Colonic mucosa (tissue), 4 donors: ENCODE results near the gene GNAO1. TPM values are rescaled to one million over a fixed set of nuclear protein-coding genes. Genes with fewer than 3 reads are reported as not detected.

Experiments used
- DNase-seq: peaks from one replicate; pipeline ENCODE4 v3.0.0-alpha.2; 2020
- H3K27ac ChIP-seq: fragments of 200-600 bp; one replicate; pipeline ENCODE4 v1.8.0; 2021
- H3K27me3 ChIP-seq: fragments of 200-600 bp; one replicate; pipeline ENCODE4 v1.8.0; 2021
- H3K36me3 ChIP-seq: fragments of 200-600 bp; one replicate; pipeline ENCODE4 v1.8.0; 2021
- H3K4me1 ChIP-seq: fragments of 200-600 bp; one replicate; pipeline ENCODE4 v1.8.0; 2021; ENCODE audit warnings: mild to moderate bottlenecking
- H3K4me3 ChIP-seq: fragments of 200-600 bp; one replicate; pipeline ENCODE4 v1.8.0; 2021
- H3K9ac ChIP-seq, 2 donors: one replicate each; pipeline ENCODE4 v1.7.0; 2013; ENCODE audit warnings: control low read depth in 2 of 2, low read depth in 2 of 2, low read length in 2 of 2
- H3K9me3 ChIP-seq: fragments of 200-600 bp; one replicate; pipeline ENCODE4 v1.8.0; 2021
- CTCF ChIP-seq: fragments of 200-600 bp; IDR thresholded peaks from one replicate; pipeline ENCODE4 v1.8.0; 2022; ENCODE audit warnings: antibody characterized with exemption, mild to moderate bottlenecking
- intact Hi-C: fragments of 100-400 bp; cut with DNase I; formaldehyde crosslinking; loops from one replicate; pipeline ENCODE4 v1.14.1; 2022
- total RNA-seq, 2 donors: library from RNA; stranded (reverse); fragmentation: NEBNext Ultra II Directional in 1 of 2; extraction: Animal tissue kit (Norgen Biotek cat#: 25700) in 1 of 2; gene quantifications; one replicate each; pipeline ENCODE4 v1.2.1, GENCODE V29; 2021
- donor health status: healthy.
- donor health status: DM: no; HTN: no; CAD: no.
- donor health status: DM: no; HTN: no; CAD: no.

GNAO1 gene
- total RNA-seq, 2 donors from 2014 or later = 1.7 to 10.8 TPM

DNA sequence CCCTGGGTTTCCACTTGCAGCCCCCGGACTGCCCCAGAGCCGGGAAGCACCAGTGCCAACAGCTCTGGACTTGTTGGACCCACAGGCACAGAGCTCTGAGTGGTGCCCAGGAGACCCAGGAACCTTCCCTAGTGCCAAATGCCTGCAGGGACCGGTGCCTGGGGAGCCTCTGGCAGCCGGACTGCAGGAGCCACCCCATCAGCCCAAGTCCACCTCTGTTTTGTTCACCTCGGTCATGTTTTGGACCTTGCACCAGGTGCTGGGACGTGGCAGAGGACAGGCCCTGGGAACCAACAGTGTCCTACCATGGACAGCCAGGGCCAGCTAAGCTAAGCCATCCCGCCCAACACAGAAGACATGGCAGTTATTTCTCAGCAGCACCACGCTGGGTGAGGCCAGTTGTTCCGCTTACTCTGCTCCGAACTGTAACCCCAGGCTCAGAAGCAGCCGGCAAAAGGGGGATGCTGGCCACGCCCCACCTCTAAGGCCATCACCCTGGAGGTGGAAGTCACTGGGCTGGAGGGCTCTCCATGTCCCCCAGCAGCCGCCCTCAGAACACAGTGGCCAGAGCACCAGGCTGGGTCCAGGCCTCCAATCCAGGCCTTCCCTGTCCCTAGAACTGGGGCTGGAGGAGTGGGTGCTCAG, 154.2 kb downstream of the GNAO1 start:
- no peak for DNase-seq
- H3K4me3 ChIP-seq = no peak overlapping the region
- H3K9ac ChIP-seq = no peak overlapping the region
- no peak for TF ChIP-seq CTCF
- H3K4me1 ChIP-seq = no peaks in the 10 kb centered on the region
- no peaks in the 10 kb centered on the region for H3K27me3 ChIP-seq
- no peaks in the 10 kb centered on the region for H3K9me3 ChIP-seq
- intact Hi-C loops = no loop called here
- H3K36me3 ChIP-seq = no peaks in the 10 kb centered on the region
- H3K27ac ChIP-seq = no peak overlapping the region

DNA sequence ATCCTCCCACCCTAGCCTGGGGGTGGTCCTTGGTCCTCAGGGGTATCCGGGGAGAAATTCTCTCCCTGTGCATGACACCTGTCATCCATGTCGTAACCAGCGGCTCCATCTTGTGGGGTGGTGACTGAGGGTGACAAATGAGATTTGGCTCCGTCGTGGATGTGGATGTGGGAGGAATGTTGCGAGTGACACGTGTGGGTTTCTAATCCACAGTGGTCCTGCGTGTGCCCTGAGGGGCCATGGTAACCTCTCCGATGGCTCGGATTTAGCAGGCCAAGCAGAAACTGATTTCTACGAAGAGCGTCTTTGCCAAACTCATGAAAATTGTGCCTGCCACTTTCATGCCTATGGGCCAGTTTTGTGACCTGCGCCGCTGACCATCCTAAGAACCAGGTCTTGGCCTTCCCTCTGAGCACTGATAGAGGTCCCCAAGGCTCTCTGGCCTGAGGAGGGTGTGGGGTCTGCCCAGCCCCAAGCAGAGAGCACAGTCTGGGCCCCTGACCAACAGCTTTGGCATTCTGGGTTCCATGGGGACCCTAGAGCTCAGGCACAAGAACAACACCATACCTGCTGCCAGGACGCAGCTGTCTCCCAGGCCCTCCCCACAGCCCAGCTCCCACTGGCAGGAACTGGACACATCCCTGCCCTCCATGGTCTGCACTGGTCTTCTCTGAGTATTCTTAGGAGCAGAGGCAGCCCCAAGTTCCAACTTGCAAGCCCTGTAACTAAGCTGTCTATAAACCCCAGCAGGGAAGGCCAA, 155.0 kb downstream of the GNAO1 start:
- Histone ChIP-seq H3K4me3 (no peak overlapping the region), H3K4me1 (no peaks in the 10 kb centered on the region), H3K27me3 (no peaks in the 10 kb centered on the region), H3K36me3 (no peaks in the 10 kb centered on the region), H3K9ac (no peak overlapping the region), H3K27ac (no peak overlapping the region), H3K9me3 (no peaks in the 10 kb centered on the region)
- no peak for DNase-seq
- intact Hi-C loops = no loop called here
- TF ChIP-seq CTCF = no peak

DNA sequence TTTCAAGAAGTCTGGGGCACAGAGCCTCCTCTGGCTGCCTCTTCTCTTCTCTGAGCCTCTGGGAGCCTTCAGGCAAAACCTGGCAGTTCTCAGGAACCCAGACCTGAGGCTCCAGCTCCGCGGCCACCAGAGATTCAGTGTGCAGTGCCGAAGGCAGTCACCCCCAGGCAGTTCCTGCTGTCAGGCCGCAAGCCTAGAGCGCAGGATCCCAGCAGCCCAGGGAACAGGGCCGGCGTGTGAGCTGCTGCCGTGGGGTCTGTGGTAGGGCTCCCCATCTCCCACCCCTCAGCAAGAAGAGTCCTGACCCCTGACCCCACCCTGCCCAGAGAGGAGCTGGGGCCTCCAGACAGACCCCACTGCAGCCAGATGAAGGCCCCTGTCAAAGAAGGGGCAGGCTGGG, 155.9 kb downstream of the GNAO1 start:
- no peaks in the 10 kb centered on the region for H3K36me3 ChIP-seq
- intact Hi-C loops = no loop called here
- no peak overlapping the region for H3K27ac ChIP-seq
- no peaks in the 10 kb centered on the region for H3K27me3 ChIP-seq
- DNase-seq = no peak
- no peak for TF ChIP-seq CTCF
- no peaks in the 10 kb centered on the region for H3K4me1 ChIP-seq
- no peaks in the 10 kb centered on the region for H3K9me3 ChIP-seq
- no peak overlapping the region for H3K4me3 ChIP-seq
- H3K9ac ChIP-seq = no peak overlapping the region

DNA sequence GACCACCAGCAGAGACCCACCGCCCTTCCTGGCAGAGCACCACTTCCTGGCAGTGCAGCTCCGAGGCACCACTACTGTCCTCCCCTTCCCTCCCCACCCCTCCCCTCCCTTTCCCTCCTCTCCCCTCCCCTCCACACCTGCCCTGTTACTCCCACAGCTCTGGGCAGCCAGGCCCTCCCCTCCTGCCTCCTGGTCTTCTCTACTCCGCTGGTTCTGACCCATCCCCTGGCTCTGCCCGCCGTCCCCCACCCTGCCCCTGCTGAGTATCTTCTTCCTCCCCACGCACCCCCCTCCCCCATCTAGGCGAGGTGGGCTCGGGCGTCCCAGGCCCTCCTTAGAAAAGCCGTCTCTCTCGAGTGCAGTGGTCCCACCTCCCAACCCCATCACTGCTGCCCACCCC, 156.4 kb downstream of the GNAO1 start:
- H3K27me3 ChIP-seq = no peaks in the 10 kb centered on the region
- intact Hi-C loops = no loop called here
- H3K9ac ChIP-seq = no peak overlapping the region
- H3K36me3 ChIP-seq = no peaks in the 10 kb centered on the region
- H3K9me3 ChIP-seq = no peaks in the 10 kb centered on the region
- TF ChIP-seq CTCF = no peak
- DNase-seq = no peak
- H3K4me3 ChIP-seq = no peak overlapping the region
- no peak overlapping the region for H3K27ac ChIP-seq
- no peaks in the 10 kb centered on the region for H3K4me1 ChIP-seq

GRCh38 chr16:56348168-56349085, 157.1 kb downstream of the GNAO1 start:
- Histone ChIP-seq H3K27me3 (no peaks in the 10 kb centered on the region), H3K36me3 (no peaks in the 10 kb centered on the region), H3K4me3 (no peak overlapping the region), H3K4me1 (no peaks in the 10 kb centered on the region), H3K9ac (no peak overlapping the region), H3K27ac (no peak overlapping the region), H3K9me3 (no peaks in the 10 kb centered on the region)
- no peak for TF ChIP-seq CTCF
- intact Hi-C loops = no loop called here
- DNase-seq = no peak
